HG03457 (cell line): ENCODE data around the gene RCE1.

Experiments used
- ATAC-seq: cut with Tn5 transposase; IDR thresholded peaks from one replicate; pipeline ENCODE4 v1.9.1; 2021; ENCODE audit warnings: moderate number of reproducible peaks; ENCODE audit not compliant: unreplicated experiment

RCE1 gene

GRCh38 chr11:66884443-66884842, 41.2 kb downstream of the RCE1 start:
- no peak for ATAC-seq

DNA sequence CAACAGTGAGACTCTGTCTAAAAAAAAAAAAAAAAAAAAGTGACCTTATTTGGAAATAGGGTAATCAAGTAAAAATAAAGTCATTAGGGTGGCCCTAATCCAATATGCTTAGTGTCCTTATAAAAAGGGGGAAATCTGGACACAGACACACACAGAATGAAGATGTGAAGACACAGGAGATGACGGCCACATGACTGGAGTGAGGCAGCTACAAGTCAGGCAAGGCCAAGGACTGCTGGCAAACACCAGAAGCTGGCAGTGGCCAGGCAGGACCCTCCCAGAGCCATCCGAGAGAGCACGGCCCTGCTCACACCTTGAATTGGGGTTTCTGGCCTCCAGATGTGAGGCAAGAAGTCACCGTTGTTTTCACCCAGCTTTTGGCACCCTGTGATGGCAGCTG, 42.2 kb downstream of the RCE1 start:
- ATAC-seq = no peak

DNA sequence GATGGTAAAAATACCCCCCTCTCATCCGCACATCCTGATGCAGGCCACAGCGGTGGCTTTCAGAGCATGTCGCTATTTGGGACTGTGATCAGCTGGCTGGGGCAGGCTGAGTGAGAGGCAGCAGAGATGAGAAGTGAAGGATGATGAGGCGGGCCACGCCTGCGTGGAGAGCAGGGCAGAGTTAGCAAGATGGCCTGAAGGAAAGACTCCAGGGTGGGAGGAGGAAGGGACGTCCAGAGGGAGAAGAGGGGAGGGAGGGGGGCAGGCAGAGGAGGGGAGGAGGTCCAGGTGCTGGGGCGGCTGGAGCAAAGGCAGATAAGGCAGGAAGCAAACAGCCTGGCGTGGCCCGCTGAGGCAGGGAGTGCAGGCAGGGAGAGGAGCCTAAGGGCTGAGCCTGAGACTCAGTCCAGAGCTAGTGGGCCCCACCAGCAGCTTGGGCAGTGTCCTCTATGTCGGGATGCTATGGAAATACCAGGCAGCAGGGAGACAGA, 42.8 kb downstream of the RCE1 start:
- ATAC-seq = no peak

DNA sequence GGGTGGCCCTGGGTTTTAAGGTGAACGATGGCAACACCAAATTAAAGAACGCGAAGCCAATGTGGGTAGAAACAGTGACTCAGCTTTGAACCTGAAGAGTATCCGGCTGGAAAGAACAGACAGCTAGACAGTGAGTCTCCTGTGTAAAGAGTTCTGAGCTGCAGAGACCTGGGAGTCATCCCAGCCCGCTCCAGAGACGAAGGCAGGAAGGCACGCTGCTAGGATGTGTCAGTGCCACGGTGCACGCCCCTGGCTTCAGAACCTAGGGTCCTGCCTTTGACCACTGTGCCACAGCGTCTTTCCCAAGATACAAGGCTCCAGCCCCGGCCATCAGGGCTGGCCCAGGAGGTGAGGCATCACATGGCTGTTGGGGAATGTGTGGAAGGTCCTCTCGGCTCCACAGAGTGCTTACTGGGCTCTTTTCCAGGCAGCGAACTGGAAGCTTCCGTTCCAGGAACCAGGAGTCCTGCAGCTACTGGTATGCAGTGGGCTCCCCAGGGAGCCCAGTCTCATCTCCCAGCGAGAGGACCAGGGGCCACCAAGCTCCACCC, 43.5 kb downstream of the RCE1 start:
- ATAC-seq = no peak

GRCh38 chr11:66887526-66887925, 44.3 kb downstream of the RCE1 start:
- no peak for ATAC-seq

- ATAC-seq = no peak
These were observed 45.0 kb downstream of the RCE1 start for GRCh38 chr11:66888282-66888681.

DNA sequence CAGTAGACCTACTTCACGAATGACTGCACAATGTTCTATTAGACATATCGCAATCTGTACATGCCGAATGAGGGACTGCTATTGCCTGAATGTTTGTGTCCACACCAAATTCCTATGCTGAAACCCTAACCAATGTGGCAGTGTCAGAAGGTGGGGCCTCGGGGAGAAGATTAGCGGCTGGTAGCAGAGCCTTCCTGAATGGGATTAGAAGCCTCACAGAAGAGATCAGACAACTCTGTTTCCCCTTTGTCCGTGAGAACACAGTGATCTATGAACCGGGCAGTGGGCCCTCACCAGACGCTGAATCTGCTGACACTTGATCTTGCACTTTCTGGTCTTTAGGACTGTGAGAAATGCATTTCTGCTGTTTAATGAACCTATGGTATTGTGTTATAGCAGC, 46.7 kb downstream of the RCE1 start:
- no peak for ATAC-seq

GRCh38 chr11:66891851-66892660, 48.8 kb downstream of the RCE1 start:
- ATAC-seq = peak; percentile 80

DNA sequence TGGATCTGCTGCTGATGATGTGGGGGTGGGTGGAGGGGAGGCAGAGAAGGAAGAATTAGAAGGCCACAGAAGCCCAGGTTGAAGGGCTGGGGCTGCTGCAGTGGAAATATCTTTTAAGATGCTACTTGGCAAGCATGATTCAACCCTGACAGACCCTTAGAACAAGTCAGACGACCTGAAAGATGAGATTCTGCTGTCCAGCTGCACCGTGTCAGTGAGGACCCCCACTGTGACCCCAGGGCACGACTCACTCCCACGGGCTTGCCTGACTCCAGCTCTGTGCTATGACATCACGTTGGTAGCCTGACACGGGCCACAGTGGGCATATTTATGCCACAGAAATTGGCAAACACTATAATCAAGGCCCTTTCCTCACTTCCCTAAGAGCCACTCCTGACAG, 49.7 kb downstream of the RCE1 start:
- ATAC-seq = no peak

DNA sequence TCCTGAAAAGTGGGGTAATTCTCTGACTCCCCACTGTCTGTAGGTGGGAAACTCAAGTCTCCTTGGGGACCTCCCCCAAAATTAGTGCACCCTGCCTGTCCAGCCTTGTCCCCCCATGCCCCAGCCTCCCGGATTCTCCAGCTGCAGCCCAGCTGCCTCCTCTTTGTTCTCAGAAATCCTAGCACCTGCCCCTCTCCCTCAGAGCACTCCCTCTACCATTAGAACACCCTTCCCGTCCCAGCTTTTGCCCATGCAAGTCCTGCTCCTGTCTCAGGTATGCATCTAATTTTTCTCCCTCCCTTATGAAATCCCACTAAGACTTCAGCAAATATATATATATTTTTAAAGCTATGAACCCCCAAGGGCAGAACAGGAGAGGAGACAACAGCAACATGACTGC, 50.9 kb downstream of the RCE1 start:
- no peak for ATAC-seq
